LNCaP clone FGC (cell line): ENCODE data around the gene ST7.
"Not testable (repeated sequence)": the region's sequence is repeated elsewhere in the genome, so short reads cannot be mapped to it uniquely, and the experiment has no call there.

Experiments
- DNase-seq: peaks from one replicate; pipeline ENCODE4 v3.0.0-alpha.2; 2011; ENCODE audit warnings: low read depth
- H3K4me3 ChIP-seq: 2 replicates; pipeline ENCODE4 v1.5.1; 2011; ENCODE audit warnings: mild to moderate bottlenecking, low read depth, low read length, control low read depth
- CTCF ChIP-seq: IDR thresholded peaks from 2 replicates; pipeline ENCODE4 v1.5.1; 2012; ENCODE audit warnings: mild to moderate bottlenecking; ENCODE audit not compliant: control insufficient read depth, insufficient read depth; ENCODE audit errors: extremely low read depth

The ST7 gene

GRCh38 chr7:117230276-117231046, 277.2 kb downstream of the ST7 start:
- TF ChIP-seq CTCF, result no peak
- no peak for DNase-seq
- H3K4me3 ChIP-seq, result no peak overlapping the region

GRCh38 chr7:117231047-117231359, 277.7 kb downstream of the ST7 start:
- H3K4me3 ChIP-seq, result no peak overlapping the region
- TF ChIP-seq CTCF, result no peak
- no peak for DNase-seq

GRCh38 chr7:117237646-117238045, 284.3 kb downstream of the ST7 start:
- TF ChIP-seq CTCF, result no peak
- no peak overlapping the region for H3K4me3 ChIP-seq
- no peak for DNase-seq

- no peak for DNase-seq
- no peak overlapping the region for H3K4me3 ChIP-seq
- TF ChIP-seq CTCF, result no peak
Observed at GRCh38 chr7:117238472-117238871, 285.2 kb downstream of the ST7 start.

- no peak for DNase-seq
- TF ChIP-seq CTCF, result no peak
- no peak overlapping the region for H3K4me3 ChIP-seq
Observed at GRCh38 chr7:117238937-117239336, 285.6 kb downstream of the ST7 start.

GRCh38 chr7:117241088-117241487, 287.8 kb downstream of the ST7 start:
- H3K4me3 ChIP-seq, result no peak overlapping the region
- no peak for DNase-seq
- no peak for TF ChIP-seq CTCF

- no peak overlapping the region for H3K4me3 ChIP-seq
- TF ChIP-seq CTCF, result no peak
- no peak for DNase-seq
Observed at GRCh38 chr7:117243390-117243789, 290.1 kb downstream of the ST7 start.

- H3K4me3 ChIP-seq, DNase-seq: not testable (repeated sequence)
Observed at GRCh38 chr7:117245703-117246102, 292.4 kb downstream of the ST7 start.
